ENCODE results near the gene SLC9A7.

GRCh38 chrX:46759645-46759974 is 692 bp upstream of the SLC9A7 start:
- TF ChIP-seq HDAC2 (IDR thresholded peaks at IDR 0.05) (no peak), CHD2 (IDR thresholded peaks at IDR 0.05; ENCODE audit: low read length, partially characterized antibody) (no peak), POLR2A (IDR thresholded peaks at IDR 0.05; ENCODE audit: low read length) (no peak), RAD21 (conservative IDR thresholded peaks at IDR 0.05 in 1 of 2, IDR thresholded peaks at IDR 0.05 in 1 of 2) (0 out of 5 replicates have a peak, but pooled peaks of 1 of the 2 experiments have one; percentile 6), JUNB (IDR thresholded peaks at IDR 0.05) (no peak), ZNF302 (CRISPR knock-in tag; IDR thresholded peaks at IDR 0.05) (no peak), MYC (IDR thresholded peaks at IDR 0.05; ENCODE audit: borderline replicate concordance, low read length) (no peak), TFCP2L1 (CRISPR knock-in tag; IDR thresholded peaks at IDR 0.05) (no peak), RFX5 (IDR thresholded peaks at IDR 0.05) (no peak), BHLHE40 (IDR thresholded peaks at IDR 0.05; ENCODE audit: low read depth, low read length) (no peak), GATA3 (IDR thresholded peaks at IDR 0.05; ENCODE audit: borderline replicate concordance) (no peak)
- TF ChIP-seq, protein P1, sequence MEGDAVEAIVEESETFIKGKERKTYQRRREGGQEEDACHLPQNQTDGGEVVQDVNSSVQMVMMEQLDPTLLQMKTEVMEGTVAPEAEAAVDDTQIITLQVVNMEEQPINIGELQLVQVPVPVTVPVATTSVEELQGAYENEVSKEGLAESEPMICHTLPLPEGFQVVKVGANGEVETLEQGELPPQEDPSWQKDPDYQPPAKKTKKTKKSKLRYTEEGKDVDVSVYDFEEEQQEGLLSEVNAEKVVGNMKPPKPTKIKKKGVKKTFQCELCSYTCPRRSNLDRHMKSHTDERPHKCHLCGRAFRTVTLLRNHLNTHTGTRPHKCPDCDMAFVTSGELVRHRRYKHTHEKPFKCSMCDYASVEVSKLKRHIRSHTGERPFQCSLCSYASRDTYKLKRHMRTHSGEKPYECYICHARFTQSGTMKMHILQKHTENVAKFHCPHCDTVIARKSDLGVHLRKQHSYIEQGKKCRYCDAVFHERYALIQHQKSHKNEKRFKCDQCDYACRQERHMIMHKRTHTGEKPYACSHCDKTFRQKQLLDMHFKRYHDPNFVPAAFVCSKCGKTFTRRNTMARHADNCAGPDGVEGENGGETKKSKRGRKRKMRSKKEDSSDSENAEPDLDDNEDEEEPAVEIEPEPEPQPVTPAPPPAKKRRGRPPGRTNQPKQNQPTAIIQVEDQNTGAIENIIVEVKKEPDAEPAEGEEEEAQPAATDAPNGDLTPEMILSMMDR (IDR thresholded peaks at IDR 0.05), result no peak
- TF ChIP-seq, protein P2, sequence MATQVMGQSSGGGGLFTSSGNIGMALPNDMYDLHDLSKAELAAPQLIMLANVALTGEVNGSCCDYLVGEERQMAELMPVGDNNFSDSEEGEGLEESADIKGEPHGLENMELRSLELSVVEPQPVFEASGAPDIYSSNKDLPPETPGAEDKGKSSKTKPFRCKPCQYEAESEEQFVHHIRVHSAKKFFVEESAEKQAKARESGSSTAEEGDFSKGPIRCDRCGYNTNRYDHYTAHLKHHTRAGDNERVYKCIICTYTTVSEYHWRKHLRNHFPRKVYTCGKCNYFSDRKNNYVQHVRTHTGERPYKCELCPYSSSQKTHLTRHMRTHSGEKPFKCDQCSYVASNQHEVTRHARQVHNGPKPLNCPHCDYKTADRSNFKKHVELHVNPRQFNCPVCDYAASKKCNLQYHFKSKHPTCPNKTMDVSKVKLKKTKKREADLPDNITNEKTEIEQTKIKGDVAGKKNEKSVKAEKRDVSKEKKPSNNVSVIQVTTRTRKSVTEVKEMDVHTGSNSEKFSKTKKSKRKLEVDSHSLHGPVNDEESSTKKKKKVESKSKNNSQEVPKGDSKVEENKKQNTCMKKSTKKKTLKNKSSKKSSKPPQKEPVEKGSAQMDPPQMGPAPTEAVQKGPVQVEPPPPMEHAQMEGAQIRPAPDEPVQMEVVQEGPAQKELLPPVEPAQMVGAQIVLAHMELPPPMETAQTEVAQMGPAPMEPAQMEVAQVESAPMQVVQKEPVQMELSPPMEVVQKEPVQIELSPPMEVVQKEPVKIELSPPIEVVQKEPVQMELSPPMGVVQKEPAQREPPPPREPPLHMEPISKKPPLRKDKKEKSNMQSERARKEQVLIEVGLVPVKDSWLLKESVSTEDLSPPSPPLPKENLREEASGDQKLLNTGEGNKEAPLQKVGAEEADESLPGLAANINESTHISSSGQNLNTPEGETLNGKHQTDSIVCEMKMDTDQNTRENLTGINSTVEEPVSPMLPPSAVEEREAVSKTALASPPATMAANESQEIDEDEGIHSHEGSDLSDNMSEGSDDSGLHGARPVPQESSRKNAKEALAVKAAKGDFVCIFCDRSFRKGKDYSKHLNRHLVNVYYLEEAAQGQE (IDR thresholded peaks at IDR 0.05), result no peak
